Measurements from ENCODE around the gene EHBP1L1. TPM values are rescaled to one million over a fixed set of nuclear protein-coding genes. Genes with fewer than 3 reads are reported as not detected.

Gene EHBP1L1
- total and polyA plus RNA-seq, 2 of the 13 experiments (the other 11 are each of a cell fraction or from before 2014, with no cell fraction given): 8.3 to 10.6 TPM

DNA sequence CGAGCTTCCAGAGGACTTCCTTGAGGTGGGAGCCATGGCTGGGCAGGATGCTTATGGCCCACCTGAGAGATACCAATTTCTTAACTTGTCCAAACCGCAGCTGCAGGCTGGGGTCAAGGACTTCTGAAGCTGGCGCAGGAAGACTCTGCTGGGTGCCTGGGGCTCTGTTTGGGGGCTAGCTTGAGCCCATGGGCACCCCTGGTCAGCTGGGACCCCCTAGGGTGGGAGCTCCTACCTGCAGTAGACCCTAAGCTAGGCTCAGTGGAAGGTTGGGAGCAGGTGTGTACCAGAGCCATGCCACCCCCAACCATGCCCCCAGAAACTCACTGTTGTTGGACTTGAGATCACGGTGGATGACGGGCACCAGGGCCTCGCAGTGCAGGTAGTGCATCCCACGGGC lies 36.8 kb downstream of the EHBP1L1 start:
- peaks cover 64% of the 10 kb centered on the region for H3K79me2 ChIP-seq (ENCODE audit: insufficient read depth, low read length)
- FAIRE-seq (no peak), DNase-seq (ENCODE audit: low spot score) (no peak), ATAC-seq (no peak)
- H3K27me3 ChIP-seq (ENCODE audit: control insufficient read depth in 1 of 2, insufficient read depth in 2 of 2, low read length in 2 of 2): no peaks in the 10 kb centered on the region; a peak in 1 of 5 replicates
- peaks cover 48% of the 10 kb centered on the region for H3K4me1 ChIP-seq (ENCODE audit: insufficient read depth, low read length)
- intact Hi-C loops (cut with micrococcal nuclease; ENCODE audit: unreplicated experiment): no loop called here
- no TSS peak for BruUV-seq (replicated peaks)
- TF ChIP-seq HIVEP1 (CRISPR knock-in tag; IDR thresholded peaks at IDR 0.05) (0 out of 2 replicates have a peak, but pooled peaks have one; percentile 18), RXRA (CRISPR knock-in tag; IDR thresholded peaks at IDR 0.05) (0 out of 2 replicates have a peak, but pooled peaks have one; percentile 15), ZNF17 (CRISPR knock-in tag; IDR thresholded peaks at IDR 0.05) (no peak), ELF3 (CRISPR knock-in tag; IDR thresholded peaks at IDR 0.05) (no peak), HNF4A (CRISPR knock-in tag; IDR thresholded peaks at IDR 0.05) (0 out of 2 replicates have a peak, but pooled peaks have one; percentile 2)
- H3K4me3 ChIP-seq (replicated peaks in 1 of 3; ENCODE audit: insufficient read depth in 1 of 3, low read depth in 2 of 3, low read length in 3 of 3): peak overlapping the region; percentile 84 to 97 (median 94)
- in situ Hi-C loops (cut with HindIII; ENCODE audit: extremely low pct_ligation_motif_present, low pct_unique_long_range_greater_than_20kb): loop anchor here (5.0 kb wide), 1 partner anchor 35 kb away; the partner anchor contains the start of gene EHBP1L1
- peak overlapping the region; percentile 96 for H3K4me2 ChIP-seq (ENCODE audit: low read depth, low read length)
- H4K20me1 ChIP-seq (ENCODE audit: insufficient read depth, low read length): peaks cover 23% of the 10 kb centered on the region; the same call in 1 of the 2 replicates
- 47% methylated on average over 5 of the region's 7 CpGs for WGBS (ENCODE audit: low lambda C conversion rate)
- CTCF ChIA-PET (ENCODE audit: low intra/inter-chr PET ratio, low total read pairs): no interaction called here
- H3K27ac ChIP-seq (ENCODE audit: extremely low read length, insufficient read depth, low read length): peak overlapping the region; percentile 23
- H2AFZ ChIP-seq (ENCODE audit: low read length): no peak overlapping the region
- H3K9ac ChIP-seq (ENCODE audit: insufficient read depth, low read depth, low read length): peak overlapping the region; percentile 95
- H3K9me3 ChIP-seq (ENCODE audit: low read length): no peaks in the 10 kb centered on the region
- POLR2A ChIA-PET: interaction anchor here (0.6 to 4.3 kb wide), 9 partner anchors 10 to 99 kb away, joined by 3 to 48 read pairs (median 4); partner anchors contain the start of genes KAT5, SIPA1 and ZNRD2
- peaks cover 13 to 38% of the 10 kb centered on the region in 2 experiments; a peak in 4 of 5 replicates for H3K36me3 ChIP-seq (replicated peaks in 1 of 2; ENCODE audit: control insufficient read depth in 1 of 2, insufficient read depth in 2 of 2, low read length in 2 of 2)

DNA sequence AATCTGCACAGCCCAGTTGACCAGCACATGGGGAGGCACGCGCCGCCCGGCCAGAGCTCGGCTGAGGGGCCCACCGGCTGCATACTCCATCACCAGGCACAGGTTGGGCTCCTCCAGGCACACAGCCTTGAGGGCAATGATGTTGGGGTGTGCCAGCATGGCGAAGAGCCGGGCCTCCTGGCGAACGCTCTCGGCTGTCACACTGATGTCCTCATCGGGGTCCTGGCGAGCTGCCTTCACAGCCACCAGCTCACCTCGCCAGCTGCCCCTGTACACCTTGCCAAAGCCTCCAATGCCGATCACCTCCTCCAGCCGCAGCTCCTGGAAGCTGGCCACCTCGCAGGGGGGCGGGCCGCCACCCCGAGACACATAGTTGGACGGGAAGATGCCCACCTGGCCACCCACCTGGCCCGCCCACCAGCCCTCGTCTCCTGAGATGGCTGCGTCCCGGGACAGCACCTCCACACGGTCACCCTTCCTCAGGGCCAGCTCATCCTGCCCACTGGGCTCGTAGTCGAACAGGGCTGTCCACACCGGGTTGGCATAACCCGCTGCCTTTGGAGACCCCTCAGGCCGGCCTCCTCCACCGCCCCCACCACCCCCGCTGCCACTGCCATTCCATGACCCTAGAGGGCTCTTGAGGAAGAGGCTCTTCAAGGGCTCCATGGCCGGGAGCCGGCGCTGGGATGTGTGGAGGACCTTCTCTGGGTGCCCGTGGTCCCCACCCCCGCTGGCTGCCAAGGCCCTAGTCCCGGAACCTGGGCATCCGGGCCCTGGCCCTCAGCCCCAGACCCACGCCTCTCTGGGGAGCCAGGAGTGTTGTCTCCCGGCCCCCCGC lies 37.5 kb downstream of the EHBP1L1 start:
- ATAC-seq: no peak; the same call in 2 of the 3 replicates
- POLR2A ChIA-PET: interaction anchor here (0.6 to 4.3 kb wide), 11 partner anchors 11 to 194 kb away, joined by 3 to 48 read pairs (median 4); partner anchors contain the start of genes KAT5, SIPA1 and ZNRD2
- WGBS (ENCODE audit: low lambda C conversion rate): 0% methylated on average over 5 of the region's 43 CpGs
- CTCF ChIA-PET (ENCODE audit: low intra/inter-chr PET ratio, low total read pairs): no interaction called here
- Histone ChIP-seq H3K27me3 (ENCODE audit: control insufficient read depth in 1 of 2, insufficient read depth in 2 of 2, low read length in 2 of 2) (no peaks in the 10 kb centered on the region; a peak in 1 of 5 replicates), H3K36me3 (replicated peaks in 1 of 2; ENCODE audit: control insufficient read depth in 1 of 2, insufficient read depth in 2 of 2, low read length in 2 of 2) (peaks cover 10 to 38% of the 10 kb centered on the region in 2 experiments; a peak in 4 of 5 replicates), H3K79me2 (ENCODE audit: insufficient read depth, low read length) (peaks cover 66% of the 10 kb centered on the region), H3K9ac (ENCODE audit: insufficient read depth, low read depth, low read length) (peak overlapping the region; percentile 95), H4K20me1 (ENCODE audit: insufficient read depth, low read length) (peaks cover 23% of the 10 kb centered on the region; the same call in 1 of the 2 replicates), H3K9me3 (ENCODE audit: low read length) (no peaks in the 10 kb centered on the region), H3K27ac (ENCODE audit: extremely low read length, insufficient read depth, low read length) (peak overlapping the region; percentile 90), H2AFZ (ENCODE audit: low read length) (no peak overlapping the region), H3K4me3 (replicated peaks in 1 of 3; ENCODE audit: insufficient read depth in 1 of 3, low read depth in 2 of 3, low read length in 3 of 3) (peak overlapping the region; percentile 84 to 97 (median 94)), H3K4me1 (ENCODE audit: insufficient read depth, low read length) (peaks cover 51% of the 10 kb centered on the region), H3K4me2 (ENCODE audit: low read depth, low read length) (peak overlapping the region; percentile 96)
- no peak for DNase-seq (ENCODE audit: low spot score)
- FAIRE-seq: no peak
- in situ Hi-C loops (cut with HindIII; ENCODE audit: extremely low pct_ligation_motif_present, low pct_unique_long_range_greater_than_20kb): loop anchor here (5.0 kb wide), 1 partner anchor 36 kb away; the partner anchor contains the start of gene EHBP1L1
- BruUV-seq (replicated peaks): no TSS peak
- intact Hi-C loops (cut with micrococcal nuclease; ENCODE audit: unreplicated experiment): no loop called here
- TF ChIP-seq NFE2L1 (CRISPR knock-in tag; IDR thresholded peaks at IDR 0.05; ENCODE audit: borderline replicate concordance) (0 out of 2 replicates have a peak, but pooled peaks have one; percentile 36), RBFOX2 (IDR thresholded peaks at IDR 0.05; ENCODE audit: low read depth, low read length) (peak; percentile 38), JARID2 (CRISPR knock-in tag; IDR thresholded peaks at IDR 0.05; ENCODE audit: insufficient replicate concordance) (no peak), HNF4A (CRISPR knock-in tag; IDR thresholded peaks at IDR 0.05) (0 out of 2 replicates have a peak, but pooled peaks have one; percentile 1), FOXO1 (CRISPR knock-in tag; IDR thresholded peaks at IDR 0.05) (0 out of 2 replicates have a peak, but pooled peaks have one; percentile 19), ZNF558 (CRISPR knock-in tag; IDR thresholded peaks at IDR 0.05; ENCODE audit: borderline replicate concordance) (0 out of 2 replicates have a peak, but pooled peaks have one; percentile 20), NCOA5 (CRISPR knock-in tag; IDR thresholded peaks at IDR 0.05) (0 out of 2 replicates have a peak, but pooled peaks have one; percentile 21)
- TF ChIP-seq, protein P1, sequence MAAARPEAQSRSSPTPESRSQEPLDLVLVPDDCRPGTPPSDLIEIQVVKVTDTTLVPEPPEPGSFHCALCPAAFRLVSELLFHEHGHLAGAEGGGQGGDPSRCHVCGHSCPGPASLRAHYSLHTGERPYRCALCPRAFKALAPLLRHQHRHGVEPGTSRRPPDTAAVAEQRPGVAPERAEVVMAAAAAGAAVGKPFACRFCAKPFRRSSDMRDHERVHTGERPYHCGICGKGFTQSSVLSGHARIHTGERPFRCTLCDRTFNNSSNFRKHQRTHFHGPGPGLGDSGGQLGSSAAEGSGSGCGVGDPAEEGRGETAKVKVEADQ (CRISPR knock-in tag; IDR thresholded peaks at IDR 0.05; ENCODE audit: borderline replicate concordance): no peak
- TF ChIP-seq, protein P2, sequence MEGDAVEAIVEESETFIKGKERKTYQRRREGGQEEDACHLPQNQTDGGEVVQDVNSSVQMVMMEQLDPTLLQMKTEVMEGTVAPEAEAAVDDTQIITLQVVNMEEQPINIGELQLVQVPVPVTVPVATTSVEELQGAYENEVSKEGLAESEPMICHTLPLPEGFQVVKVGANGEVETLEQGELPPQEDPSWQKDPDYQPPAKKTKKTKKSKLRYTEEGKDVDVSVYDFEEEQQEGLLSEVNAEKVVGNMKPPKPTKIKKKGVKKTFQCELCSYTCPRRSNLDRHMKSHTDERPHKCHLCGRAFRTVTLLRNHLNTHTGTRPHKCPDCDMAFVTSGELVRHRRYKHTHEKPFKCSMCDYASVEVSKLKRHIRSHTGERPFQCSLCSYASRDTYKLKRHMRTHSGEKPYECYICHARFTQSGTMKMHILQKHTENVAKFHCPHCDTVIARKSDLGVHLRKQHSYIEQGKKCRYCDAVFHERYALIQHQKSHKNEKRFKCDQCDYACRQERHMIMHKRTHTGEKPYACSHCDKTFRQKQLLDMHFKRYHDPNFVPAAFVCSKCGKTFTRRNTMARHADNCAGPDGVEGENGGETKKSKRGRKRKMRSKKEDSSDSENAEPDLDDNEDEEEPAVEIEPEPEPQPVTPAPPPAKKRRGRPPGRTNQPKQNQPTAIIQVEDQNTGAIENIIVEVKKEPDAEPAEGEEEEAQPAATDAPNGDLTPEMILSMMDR (CRISPR knock-in tag; IDR thresholded peaks at IDR 0.05): no peak

All from HepG2 (cell line).